Left hindlimb (tissue), 1 donor: ENCODE data around the gene NTSR1.

ENCODE experiments used
- DNase-seq: peaks from one replicate; pipeline ENCODE4 v3.0.0-alpha.2; 2018

The NTSR1 gene

GRCh38 chr20:62727584-62728027 is 19.0 kb downstream of the NTSR1 start:
- peak; percentile 27 for DNase-seq

DNA sequence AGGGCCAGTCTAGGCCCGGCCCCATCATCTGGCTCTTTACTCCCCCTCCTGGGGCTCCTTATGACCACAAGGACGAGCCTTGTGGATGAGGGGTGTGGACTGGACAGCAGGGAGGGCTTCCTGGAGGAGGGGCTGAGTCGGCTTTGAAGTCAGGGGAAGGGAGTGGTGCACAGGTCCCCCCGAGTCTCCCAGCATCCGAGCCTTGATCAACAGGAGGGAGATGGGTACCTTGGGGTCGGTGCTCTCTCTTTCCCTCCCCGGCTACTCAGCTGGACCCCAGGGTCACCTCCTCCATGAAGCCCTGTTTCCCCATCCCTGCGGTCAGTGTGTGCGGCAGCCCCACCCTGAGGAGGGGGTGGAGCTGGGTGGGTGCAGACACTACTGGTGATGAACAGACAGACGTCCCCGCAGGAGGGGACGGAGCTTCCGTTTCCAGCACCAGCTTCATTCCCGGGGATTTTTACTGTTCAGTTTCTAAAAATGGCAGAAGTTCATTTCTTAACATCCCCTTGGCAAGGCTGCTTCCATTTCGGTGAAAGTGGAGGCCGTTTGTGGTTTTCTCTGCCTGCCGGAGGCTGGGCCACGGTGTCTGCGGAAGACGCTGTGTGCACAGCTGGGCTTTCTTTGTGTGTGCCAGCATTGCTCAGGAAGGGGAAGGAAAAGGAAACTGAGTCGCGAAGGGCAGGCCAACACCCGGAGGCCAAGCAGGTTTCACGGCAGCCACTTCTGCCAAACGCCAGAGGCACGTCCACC is 19.6 kb downstream of the NTSR1 start:
- DNase-seq: peak; percentile 16

DNA sequence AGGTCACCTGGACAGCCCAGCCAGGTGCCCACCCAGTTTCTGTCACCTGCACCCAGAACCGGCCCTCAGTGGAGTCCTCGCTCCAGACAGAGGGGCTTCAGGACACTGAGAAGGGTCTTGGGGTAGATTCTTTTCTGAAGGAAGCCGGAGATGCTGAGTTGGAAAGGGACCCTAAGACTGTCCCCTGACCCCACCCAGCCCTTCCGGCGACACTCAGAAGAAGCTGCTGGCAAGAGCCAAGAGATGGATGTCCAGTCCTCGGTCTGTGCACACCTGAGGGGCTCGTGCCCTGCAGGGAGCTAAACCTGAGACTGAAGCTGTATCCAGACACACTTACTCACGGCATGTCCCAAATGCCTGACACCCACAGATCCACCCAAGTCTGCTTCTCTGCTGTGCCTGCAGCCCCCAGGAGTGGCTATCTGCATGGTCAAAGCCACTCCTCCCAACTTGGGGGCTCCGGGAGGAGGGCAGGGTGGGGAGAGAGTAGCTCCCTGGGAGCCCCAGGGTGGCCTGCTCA is 20.2 kb downstream of the NTSR1 start:
- no peak for DNase-seq

- DNase-seq: no peak
These were observed 21.8 kb downstream of the NTSR1 start for GRCh38 chr20:62730481-62730880.

DNA sequence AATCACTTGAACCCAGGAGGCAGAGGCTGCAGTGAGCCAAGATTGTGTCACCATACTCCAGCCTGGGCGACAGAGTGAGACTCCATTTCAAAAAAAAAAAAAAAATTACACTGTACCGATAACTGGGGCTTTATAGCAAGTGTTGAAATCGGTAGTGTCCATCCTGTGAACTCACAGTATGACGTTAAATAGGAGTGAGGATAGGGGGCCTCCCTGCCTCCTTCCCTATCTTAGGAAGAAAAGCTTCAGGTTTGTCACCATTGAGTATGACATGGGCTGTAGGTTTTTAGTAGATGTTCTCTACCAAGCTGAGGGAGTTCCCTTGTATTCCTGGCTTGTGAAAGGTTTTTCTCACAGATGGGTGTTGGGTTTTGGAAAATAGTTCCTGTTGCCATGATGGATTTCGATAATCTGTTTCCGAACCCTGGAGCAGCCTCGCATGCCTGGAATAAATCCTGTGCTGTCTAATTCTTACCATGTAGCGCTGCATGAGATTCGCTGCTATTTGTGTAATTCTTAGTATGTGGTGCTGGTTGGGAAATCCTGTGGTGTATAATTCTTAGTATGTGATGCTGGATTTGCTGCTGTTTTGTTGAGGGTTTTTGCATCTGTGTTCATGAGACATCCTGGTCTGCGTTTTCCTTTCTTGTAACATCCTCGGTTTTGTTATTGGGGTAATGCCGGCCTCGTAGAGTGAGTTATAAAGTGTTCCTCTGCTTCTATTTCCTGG is 23.6 kb downstream of the NTSR1 start:
- DNase-seq: no peak

GRCh38 chr20:62732842-62733525 is 24.3 kb downstream of the NTSR1 start:
- no peak for DNase-seq

DNA sequence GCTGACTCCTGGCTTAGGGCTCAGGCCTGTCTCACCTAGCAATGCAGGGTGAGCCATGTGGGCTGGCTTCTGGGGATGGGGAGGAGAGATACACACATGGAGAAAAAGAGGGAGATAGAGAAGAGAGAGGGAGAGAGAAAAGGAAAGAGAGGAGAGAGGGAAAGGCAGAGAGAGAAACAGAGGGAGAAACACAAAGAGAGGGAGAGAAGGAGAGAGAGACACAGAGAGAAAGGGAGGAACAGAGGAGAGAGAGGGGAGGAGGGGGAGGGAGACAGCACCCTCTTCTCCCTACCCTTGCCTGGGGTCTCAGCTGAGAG is 24.8 kb downstream of the NTSR1 start:
- no peak for DNase-seq

- DNase-seq: no peak
These were observed 25.3 kb downstream of the NTSR1 start for GRCh38 chr20:62733891-62734290.

GRCh38 chr20:62734326-62734725 is 25.7 kb downstream of the NTSR1 start:
- DNase-seq: no peak

DNA sequence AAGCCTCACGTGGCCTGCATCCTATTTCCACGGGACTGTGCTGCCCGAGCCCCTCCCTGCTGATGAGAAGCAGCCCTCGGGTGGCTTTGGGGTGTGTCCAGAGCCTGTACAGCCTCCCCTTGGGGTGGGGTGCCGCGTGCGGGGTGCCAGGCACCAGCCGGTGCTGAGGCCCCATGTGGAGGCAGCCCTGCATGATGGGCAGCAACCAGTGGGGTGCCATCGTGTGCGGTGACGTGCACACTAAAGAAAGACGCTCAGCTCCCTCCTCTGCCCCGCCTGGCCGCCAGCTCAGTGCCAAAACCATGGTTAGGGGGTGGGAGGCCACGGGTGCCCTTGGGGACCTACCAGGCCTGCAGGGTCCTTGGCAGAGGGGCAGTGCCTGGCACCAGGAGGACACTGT is 26.2 kb downstream of the NTSR1 start:
- no peak for DNase-seq

DNA sequence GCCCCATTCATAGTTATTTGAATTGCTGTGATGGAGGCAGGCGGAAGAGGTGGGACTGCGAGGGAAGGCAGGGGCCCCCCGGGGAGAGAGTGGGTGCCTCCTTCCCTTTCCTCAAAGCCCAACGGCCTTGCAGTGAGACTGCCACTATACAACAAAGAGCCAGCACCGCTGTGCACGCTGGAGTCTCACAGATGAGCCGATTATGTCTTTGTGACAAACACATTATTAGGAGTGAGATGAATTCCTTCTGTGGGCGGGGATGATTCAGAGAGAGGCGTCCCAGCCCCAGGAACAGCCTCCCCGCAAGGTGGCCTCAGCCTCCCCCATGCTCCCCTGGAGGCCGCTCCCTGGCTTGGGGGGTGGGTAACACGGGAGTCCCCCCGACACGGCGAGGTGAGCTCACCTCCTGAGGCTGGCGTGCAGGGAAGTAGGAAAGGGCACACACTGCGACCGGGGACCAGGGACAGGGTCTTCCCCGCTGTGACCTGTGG is 26.7 kb downstream of the NTSR1 start:
- DNase-seq: no peak

GRCh38 chr20:62736026-62736406 is 27.4 kb downstream of the NTSR1 start:
- no peak for DNase-seq

DNA sequence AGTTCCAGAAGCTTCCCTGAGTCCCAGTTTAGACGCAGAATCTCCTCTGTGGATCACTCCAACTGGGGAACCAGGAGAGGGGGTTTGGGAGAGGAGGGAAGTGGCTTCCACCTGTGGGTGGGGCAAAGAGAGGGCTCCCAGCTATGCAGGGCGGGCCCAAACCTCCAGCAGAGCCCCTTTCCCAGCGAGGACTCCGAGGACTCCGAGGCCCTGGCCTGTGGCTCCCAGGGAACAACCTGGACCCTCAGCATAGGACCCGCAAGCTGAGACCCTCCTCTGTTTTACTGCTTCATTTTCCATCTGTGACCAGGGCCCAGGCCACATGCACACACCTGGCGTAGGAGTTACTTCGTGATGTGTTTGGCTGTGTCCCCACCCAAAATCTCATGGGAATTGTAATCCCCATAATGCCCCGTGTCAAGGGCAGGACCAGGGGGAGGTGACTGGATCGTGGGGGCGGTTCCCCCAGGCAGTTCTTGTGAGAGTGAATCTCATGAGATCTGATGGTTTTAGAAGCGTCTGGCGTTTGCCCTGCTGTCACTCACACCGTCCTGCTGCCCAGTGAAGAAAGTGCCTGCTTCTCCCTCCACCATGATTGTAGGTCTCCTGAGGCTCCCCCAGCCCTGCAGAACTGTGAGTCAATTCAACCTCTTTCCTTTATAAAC is 27.9 kb downstream of the NTSR1 start:
- no peak for DNase-seq

DNA sequence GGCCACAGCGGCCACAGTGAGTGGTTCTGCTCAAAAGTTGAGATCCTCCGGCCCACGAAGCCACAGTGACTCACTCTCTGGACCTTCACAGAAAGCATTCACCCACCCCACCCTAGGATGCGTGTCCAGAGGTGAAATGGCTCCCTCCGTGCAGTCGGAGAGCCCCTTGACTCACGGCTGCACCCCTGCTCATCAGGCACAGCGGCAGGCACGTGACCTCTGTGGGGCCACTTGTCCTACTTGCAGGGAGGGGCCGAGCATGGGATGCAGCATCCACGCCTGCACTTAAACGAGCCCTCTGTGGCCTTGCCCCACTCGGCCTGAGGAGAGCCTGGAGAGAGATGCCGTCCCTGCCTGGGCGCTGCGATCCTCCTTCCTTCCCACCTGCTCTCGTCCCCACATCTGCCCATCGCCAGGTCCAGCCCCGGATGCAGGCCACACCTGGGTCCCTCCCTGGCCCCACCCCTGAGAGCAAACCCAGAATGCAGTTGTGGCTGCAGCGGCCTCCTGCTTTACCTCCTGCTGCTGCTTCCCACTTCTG is 28.7 kb downstream of the NTSR1 start:
- no peak for DNase-seq

GRCh38 chr20:62738025-62738881 is 29.6 kb downstream of the NTSR1 start:
- DNase-seq: no peak

DNA sequence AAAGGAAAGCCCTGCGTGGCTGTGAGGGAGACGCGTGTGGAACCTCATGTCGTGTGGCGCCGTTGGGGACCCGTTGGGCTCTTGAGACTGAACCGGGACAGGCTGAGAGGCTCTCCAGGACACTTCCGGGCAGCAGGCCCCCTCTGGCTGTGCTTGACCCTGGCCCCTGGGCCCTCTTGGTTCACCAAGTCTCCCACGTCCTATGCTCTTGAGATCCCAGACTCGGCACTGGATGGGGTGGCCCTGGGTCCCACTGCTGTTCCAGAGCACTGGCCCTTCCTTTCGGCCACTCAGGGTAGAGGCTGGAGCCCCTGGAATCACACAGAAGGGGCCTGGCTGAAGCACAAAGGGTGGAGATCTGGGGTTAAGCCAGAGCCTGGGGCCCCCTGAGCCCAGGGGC is 30.4 kb downstream of the NTSR1 start:
- DNase-seq: no peak

DNA sequence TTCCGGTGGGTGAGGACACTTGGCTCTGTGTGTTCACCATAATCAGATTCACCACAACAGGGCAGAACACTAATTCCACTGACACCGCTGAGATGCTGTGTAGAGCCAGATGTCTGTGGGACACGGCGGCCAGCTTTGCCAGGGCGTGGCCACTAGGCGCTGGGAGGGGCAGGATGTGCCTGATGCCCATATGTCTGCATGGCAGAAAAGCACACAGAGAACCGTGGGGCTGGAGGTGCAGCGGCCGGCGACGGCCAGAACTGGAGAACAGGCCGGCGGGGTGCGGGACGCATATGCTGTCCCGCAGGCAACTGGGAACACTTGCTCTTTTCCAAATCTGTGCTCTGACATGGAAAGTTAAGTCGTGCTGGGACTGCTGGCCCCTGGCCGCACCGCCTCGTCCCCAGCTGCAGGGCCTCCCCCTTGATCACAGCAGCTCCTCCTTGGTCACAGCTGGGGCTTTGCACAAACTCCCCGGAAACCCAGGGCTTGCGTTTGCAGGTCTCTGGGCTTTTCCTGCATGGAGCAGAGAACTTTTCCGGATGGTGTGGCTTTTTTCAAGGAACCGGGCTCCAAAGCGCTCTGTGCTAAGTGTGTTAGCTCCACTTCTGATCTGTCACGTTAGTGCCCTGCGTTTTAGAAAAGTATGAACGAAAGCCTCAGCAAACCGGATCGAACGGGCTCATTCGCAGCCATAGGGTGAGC is 31.1 kb downstream of the NTSR1 start:
- peak; percentile 33 for DNase-seq

- DNase-seq: no peak
These were observed 31.9 kb downstream of the NTSR1 start for GRCh38 chr20:62740286-62741141.

DNA sequence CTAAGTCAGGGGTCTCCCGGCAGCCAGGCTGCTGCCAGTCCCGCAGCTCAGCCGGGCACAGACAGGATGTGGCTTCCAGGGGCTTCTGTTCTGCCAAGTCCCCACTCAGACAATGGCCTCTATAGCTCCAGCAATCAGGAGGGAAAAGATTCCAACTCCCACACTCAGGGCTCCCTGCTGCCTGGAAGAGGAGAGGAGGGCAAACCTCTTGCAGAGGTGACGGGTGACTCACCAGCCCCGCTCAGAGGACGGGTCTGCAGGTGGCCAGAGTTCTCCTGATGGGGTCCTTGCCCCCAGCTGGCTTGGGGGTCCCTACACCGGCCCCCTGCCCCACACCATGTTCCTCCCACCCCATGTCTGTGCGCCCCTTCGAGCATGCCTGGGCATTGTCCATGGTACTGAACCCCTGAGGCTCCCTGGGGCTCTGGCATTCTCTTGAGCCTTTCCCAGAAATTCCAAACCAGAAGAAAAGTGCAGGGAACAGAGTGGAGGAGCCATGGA is 32.6 kb downstream of the NTSR1 start:
- DNase-seq: no peak
